Fibroblast of mammary gland (primary cell): ENCODE measurements around the gene TUBA3C.

Source experiments
- DNase-seq: peaks from one replicate; pipeline ENCODE4 v3.0.0-alpha.2; 2010; ENCODE audit warnings: low read depth
- H3K4me3 ChIP-seq: 2 replicates; pipeline ENCODE4 v1.5.1; 2011; ENCODE audit warnings: low read depth, mild to moderate bottlenecking, low read length, moderate library complexity; ENCODE audit not compliant: control insufficient read depth
- CTCF ChIP-seq: conservative IDR thresholded peaks from 2 replicates; pipeline ENCODE4 v1.5.1; 2011; ENCODE audit warnings: low read depth, low read length, inconsistent platforms; ENCODE audit not compliant: control insufficient read depth, insufficient read depth

TUBA3C gene

GRCh38 chr13:19150226-19150625 is 31.4 kb downstream of the TUBA3C start:
- no peak overlapping the region for H3K4me3 ChIP-seq
- no peak for TF ChIP-seq CTCF
- no peak for DNase-seq

GRCh38 chr13:19148561-19148960 is 33.1 kb downstream of the TUBA3C start:
- H3K4me3 ChIP-seq = no peak overlapping the region
- no peak for DNase-seq
- no peak for TF ChIP-seq CTCF
